Dermis microvascular lymphatic vessel endothelial cell (primary cell): ENCODE measurements around the gene LCN15. TPM values are rescaled to one million over a fixed set of nuclear protein-coding genes. Genes with fewer than 3 reads are reported as not detected.
"Not testable (repeated sequence)": the region's sequence is repeated elsewhere in the genome, so short reads cannot be mapped to it uniquely, and the experiment has no call there.

ENCODE experiments used
- DNase-seq, 2 donors: peaks; one replicate each; pipeline versions ENCODE4 v3.0.0 to v3.0.0-alpha.2; 2010; ENCODE audit warnings: low read depth in 2 of 2
- total RNA-seq: library from RNA; depleted of rRNA; stranded (reverse); fragments of >200 nt; gene quantifications from 2 replicates; pipeline ENCODE4 v1.2.1, GENCODE V29; 2014

Gene LCN15
- total RNA-seq, 1 donor from 2014 or later = 0.13 TPM

DNA sequence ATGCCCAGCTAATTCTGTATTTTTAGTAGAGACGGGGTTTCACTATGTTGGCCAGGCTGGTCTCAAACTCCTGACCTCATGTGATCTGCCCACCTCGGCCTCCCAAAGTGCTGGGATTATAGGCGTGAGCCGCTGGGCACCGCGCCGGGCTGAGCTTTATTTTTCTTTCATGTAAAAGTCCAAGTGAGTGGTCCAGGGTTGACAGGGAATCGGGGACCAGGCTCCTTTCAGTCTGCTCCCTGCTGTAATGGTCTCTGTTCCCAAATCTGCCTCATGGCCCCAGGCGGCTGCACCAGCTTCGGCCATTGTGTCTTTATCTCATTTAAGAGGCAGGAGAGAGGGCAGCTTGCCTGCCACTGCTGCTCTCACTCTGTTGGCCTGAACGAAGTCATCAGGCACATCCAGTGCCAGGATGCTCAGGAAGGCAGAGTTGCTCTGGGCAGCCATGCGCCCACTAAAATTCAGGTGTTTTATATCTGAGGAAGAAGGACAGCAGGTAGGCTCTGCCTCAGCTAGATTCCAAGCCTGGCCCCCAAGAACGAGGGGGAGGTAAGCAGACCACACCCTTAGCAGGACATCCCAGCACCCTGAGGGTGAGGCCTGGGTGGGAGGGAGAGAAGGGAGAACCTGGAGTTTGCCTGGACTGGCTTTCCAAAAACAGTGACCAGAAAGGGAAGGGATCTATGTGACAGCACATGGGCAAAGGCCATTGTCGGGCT, 30.1 kb upstream of the LCN15 start:
- no peak for DNase-seq

DNA sequence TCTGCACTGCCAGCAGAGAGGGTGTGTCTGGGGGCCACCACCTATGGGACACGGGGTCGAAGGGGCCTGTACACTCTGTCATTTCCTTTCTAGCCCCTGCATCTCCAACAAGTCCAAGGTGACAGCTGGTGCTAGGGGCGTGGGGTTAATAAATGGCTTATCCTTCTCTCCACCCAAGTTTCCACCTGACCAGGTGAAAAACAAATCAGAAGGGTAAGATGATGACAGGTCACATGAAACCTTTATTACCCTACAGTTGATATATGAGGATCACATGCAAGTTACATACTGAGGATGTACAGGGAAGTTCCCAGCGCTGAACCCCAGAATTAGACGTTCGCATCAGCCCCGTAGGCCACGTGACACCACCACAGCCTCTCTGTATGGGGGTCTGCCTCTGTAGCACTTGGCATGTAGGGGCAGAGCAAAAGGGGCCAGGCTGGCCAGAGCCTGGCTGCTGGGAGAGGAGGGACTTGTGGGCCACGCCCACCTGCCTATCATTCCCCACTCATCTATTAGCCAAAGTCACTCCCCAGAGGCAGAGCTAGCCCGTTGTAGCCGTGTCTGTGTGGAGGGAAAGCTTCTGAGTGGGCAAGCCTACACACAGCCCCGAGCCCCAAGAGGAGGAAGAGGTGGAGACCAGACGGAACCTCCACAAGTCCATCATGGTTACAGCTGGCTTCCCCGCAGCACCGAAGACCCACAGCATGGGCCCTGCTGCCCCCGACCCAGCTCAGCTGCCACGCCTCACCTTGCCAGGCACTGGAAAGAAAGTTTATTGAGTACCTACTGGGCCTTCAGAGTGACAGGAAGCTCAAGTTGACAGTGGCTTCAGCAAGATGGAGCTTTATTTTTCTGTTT, 29.0 kb upstream of the LCN15 start:
- no peak for DNase-seq

DNA sequence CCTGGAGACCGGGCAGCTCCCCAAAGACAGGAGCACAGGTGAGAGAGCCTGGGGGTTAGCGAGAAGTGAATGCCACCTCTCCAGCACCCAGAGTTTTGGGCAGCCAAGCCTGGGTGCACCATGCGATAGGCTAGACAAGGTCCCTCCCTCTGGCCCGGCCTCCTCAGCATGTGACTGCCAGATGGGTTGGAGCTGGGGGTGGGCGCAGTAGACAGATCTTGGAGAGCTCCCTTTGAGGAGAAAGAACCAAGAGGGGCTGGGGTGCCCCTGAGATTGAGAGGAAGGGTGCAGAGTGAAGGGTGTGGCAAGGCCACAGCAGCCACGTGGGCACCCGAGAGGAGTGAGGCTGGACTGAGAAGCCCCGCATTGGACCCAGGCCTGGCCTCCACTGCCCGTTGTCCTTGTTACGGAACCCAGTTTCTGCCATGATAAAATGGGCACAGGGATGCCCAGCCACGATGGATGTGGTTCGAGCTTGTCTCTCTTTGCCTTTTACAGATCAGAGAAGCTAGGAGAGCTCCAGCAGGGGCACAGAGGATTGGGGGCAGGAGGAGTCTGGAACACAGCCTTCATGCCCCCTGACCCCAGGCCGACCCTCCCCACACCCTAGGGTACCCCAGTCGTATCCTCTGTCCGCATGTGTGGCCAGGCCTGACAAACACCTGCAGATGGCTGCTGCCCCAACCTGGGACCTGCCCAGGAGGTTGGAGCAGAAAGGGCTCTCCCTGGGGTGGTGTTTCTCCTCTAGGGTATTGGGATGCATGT, 28.2 kb upstream of the LCN15 start:
- DNase-seq = no peak

DNA sequence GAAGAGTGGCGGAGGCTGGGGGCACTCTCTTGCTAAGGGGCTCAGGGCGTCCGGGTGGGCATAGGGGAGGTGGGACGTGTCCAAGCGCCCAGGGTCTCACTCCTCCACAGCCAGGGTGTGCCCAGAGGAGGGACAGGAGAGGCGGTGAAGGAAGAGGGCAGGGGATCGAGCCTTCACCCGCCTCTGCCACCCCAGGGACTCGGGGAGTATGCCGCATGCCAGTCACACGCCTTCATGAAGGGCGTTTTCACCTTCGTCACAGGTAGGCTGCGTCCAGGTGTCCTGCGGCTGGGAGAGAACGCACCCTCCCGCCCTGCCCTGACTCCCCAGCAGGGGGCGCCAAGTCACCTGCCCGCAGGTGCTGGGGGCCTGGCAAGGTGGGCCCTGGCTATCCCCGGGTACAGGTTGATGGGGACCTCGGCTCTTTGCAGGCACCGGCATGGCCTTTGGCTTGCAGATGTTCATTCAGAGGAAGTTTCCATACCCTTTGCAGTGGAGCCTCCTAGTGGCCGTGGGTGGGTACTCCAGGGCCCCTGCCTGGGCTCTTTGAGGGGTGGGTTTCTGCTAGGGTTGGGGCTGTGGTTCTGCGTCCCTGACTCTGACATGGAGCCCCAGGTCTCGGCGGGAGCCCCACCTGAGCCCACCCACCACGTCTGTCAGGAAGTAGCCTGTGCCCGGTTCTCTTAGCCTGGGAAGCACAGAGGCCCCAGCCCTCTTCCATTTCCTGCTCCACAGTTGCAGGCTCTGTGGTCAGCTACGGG, 27.4 kb upstream of the LCN15 start:
- peak in 1 of 2 donors; percentile 29 for DNase-seq

DNA sequence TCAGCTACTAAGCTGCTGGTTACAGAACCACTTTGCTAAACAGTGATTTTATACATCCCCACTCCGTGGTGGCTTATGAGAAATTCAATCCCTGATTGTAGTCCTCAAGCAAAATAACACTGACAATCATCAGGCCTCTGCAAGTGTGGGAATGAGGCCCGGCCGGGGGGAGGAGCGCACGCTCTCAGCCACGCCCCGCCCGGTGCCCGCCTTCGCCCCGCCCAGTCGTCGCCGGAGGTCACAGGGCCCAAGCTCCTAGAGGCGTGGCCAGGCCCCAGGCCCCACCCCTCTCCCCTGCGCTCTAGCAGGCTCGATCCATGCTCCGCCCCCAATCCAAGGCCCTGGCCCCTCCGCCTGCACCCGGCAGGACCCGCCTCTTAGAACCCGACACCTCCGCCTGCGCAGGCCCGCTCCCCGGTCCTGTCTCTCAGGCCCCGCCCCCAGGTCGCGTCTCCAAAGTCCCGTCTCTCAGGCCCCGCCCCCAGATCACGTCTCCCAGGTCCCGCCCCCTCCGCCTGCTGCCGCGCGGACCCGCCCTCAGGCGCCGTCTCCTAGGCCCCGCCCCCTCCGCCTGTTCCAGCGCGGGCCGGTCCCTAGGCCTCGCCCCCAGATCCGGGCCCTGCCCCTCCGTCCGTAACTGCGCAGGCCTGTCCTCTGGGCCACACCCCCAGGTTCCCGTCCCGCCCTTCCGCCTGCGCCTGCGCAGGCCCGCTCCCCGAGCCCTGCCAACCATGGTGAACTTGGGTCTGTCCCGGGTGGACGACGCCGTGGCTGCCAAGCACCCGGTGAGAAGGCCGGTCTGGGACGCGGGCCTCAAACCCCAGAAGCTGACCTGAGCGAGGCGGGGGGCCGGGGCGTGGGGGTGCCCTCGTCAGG, 26.6 kb upstream of the LCN15 start, which contains the start of gene TMEM141:
TSS of gene TMEM141 (plus strand) at position 705 of the 876 bp plus-strand sequence. CDS start at position 732, 27 bp downstream.
- DNase-seq = peak; percentile 97 to 99

DNA sequence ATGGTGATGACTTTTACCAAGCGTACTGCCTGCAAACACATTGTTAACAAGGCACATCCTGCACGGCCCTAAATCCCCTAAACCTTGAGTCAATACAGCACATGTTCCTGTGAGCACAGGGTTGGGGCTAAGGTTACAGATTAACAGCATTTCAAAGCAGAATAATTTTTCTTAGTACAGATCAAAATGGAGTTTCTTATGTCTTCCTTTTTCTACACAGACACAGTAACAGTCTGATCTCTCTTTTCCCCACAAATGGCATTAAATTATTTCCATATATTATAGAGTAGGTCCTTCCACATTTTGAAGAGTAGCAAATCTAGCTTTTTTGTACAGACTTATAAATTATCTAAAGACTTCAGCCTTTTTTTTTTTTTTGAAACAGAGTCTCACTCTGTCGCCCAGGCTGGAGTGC, 25.2 kb upstream of the LCN15 start:
- DNase-seq = no peak

DNA sequence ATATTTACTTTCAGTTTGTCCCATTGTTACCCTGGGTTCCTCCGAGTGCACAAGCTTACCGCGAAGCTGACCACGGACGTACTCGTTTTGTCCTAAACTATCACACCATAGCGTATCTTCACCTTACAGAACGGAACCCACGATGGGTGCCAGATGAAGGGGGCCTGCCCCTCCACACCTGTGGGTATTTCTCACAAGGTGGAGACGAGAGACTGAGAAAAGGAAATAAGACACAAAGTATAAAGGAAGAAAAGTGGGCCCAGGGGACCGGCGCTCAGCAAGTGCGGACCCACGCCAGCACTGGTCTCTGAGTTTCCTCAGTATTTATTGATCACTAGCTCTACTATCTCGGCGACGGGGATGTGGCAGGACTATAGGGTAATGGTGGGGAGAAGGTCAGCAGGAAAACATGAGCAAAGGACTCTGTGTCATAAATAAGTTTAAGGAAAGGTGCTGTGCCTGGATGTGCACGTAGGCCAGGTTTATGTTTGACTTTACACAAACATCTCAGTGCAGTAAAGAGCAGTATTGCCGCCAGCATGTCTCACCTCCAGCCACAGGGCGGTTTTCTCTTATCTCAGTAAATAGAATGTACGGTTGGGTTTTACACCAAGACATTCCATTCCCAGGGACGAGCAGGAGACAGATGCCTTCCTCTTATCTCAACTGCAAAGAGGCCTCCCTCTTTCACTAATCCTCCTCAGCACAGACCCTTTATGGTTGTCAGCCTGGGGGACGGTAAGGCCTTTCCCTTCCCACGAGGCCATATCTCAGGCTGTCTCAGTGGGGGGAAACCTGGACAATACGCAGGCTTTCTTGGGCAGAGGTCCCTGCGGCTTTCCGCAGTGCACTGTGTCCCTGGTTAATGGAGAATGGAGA, 24.6 kb upstream of the LCN15 start:
- not testable (repeated sequence) for DNase-seq

DNA sequence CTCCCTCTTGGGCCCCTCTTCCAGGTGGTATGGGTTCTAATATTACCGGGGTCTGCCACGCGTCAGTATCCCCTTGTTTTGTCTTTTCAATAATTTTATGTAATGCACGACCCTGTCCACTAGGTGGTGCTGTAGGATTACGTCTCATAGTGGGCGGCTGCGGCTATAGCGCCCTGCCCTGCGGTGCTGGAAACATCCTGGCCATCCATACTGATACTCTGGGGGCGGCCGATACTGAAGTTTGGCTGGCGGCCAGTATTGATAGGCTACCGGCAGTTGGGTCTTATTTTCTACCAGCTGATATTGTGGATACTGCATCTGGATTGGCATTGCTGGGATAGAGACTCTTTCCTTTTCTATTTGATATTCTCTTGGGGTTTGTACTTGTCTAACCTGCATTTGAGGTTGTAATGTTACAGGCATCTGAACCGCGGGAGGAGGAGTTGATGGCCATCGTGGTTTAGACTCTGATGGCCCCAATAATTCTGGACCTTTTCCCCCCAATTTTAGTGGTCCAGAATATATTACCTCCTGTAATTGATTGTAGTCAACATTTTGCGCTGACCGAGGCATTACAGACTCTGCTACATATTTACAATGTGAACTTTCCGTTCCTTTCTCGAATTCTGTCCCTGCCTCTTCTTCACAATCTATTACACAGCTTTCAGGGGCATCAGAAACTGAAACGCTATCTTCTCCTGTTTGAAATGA, 23.5 kb upstream of the LCN15 start:
- DNase-seq = peak in 1 of 2 donors; percentile 69

DNA sequence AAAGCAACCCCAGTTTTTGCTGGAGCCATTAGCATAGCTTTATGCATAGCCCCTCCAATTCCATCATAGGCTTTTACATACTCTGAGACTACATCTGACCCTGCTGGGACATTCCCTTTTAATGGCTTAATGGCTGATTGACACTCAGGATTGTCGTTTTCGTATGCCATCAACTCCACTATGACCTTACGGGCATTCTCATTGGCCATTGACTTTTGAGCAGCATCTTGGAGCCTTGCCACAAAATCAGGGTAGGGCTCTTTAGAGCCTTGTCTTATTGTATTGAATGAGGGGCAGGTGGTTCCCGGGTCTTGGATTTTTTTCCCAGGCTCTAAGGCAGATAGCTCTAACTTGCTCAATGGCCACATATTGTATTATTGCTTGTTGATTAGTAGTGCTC, 22.7 kb upstream of the LCN15 start:
- DNase-seq = not testable (repeated sequence)

DNA sequence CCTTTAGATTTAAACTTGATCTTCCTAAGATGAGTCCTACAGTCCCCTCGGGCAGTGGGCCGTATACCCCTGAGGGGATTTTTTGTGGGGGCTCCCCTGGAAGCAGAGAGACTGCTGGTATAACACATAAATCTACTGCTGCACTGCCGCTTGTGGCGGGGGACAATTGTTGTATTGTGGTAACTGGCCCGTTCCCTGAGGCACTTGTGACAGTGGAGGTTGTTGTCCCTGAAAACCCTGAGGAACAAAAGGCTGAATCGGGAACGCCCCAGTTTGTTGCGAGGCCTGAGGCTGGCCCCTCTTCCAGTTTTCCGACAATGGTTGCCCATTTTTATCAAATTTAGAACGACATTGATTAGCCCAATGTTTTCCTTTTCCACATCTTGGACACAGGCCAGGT, 22.1 kb upstream of the LCN15 start:
- DNase-seq = no peak

DNA sequence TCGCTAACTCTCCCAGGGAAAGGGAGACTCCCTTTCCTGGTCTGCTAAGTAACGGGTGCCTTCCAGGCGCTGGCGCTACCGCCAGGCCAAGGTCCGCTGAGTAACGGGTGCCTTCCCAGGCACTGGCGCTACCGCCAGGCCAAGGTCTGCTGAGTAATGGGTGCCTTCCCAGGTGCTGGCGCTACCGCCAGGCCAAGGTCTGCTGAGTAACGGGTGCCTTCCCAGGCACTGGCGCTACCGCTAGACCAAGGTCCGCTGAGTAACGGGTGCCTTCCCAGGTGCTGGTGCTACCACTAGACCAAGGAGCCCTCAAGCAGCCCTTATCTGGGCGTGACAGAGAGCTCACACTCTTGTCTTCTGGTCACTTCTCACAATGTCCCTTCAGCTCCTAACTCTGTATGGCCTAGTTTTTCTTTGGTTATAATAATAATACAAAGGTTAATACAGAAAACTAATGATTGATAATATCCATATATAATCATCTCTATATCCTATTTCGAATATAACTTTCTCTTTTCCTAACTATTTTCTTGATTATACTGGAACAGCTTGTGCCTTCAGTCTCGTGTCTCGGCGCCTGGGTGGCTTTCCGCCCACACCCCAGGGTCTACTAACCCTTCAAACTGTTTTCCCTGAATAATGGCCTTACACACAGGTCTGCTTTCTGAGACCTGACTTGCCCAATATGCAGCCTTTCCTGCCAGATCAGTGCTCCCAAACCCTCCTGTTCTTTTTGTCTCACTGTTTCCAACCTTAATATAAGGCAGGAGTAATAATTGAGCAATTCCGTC, 21.4 kb upstream of the LCN15 start:
- not testable (repeated sequence) for DNase-seq

DNA sequence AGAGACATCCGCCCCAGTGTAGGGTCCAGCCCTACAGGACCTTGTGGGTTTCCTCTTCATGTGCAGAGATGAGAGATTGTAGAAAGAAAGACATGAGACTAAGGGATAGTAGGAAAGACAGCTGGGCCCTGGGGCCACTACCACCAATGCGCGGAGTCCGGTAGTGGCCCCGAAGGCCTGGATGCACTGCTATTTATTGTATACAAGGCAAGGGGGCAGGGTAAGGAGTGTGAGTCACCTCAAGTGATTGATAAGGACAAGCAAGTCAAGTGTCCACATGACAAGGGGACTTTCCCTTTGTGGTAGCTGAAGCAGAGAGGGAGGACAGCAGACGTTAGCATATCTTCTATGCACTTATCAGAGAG, 20.7 kb upstream of the LCN15 start:
- DNase-seq = no peak

DNA sequence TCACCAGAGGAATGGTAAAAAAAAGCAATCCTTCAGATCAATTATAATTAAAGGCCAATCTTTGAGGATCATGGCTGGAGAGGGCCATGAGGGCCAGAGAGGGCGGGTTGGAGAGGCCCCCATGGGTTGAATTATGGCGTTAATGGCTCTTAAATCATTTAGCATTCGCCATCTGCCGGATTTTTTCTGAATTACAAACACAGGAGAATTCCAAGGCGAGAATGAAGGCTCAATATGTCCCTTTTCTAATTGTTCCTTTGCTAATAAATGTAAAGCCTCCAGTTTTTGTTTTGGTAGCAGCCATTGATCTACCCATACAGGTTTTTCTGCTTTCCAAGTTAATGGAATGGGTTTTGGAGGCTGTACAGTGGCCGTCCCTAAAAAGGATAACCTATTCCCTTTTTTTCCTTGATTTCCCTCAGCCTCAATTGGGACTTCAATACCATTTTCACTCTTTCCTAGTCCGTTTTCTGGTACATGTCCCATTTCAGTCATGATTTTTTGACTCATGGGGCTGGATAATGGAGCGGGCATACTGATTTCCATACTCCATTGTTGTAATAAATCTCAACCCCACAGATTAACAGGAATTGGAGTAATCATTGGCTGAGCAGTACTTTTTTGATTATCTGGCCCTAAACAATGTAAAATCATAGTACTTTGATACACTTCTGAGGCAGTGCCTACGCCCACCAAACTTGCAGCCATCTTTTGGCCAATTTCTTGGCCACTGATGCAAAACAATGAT, 20.1 kb upstream of the LCN15 start:
- DNase-seq = peak in 1 of 2 donors; percentile 47

DNA sequence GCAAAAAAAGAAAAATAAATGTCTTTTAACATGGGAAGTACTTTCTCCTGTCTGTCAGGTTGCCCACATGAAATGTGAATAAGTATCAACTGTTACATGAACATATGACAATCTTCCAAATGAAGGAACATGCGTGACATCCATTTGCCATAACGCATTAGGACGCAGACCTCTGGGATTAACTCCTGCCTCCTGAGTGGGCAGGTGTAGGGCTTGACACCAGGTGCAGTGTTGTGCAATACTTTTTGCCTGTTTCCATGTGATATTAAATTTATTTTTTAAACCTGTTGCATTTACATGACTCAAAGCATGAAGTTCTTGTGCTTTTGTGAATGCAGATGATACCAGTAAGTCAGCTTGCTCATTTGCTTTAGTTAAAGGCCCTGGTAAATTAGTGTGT, 18.1 kb upstream of the LCN15 start:
- DNase-seq = no peak

DNA sequence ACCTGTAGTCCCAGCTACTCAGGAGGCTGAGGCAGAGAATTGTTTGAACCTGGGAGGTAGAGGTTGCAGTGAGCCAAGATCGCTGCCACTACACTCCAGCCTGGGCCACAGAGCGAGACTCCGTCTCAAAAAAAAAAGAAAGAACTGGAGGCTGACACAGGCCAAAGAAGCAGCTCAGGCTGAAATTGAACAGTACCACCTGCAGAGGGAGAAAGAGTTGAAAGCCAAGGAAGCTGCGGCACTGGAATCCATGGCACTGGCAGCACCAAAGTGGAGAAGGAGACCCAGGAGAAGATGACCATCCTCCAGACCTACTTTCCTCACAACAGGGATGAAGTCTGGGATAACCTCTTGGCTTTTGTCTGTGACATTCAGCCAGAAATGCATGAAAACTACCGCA, 15.5 kb upstream of the LCN15 start:
- DNase-seq = no peak

DNA sequence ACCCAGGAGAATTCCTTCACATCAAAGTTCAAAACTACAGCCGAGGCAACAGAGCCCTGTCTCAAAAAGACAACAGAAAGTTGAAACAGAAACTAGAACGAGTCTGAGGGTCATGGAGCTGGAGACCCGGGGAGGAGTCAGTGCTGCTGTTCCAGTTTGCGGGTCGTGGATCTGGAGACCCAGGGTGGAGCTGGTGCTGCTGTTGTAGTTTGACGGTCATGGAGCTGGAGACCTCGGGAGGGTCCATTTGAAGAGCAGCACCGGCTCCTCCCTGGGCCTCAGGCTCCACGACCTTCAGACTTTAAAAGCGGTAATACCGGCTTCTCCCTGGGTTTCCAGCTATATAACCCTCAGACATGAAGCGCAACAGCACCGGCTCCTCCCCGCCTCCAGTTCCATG, 13.0 kb upstream of the LCN15 start:
- no peak for DNase-seq

DNA sequence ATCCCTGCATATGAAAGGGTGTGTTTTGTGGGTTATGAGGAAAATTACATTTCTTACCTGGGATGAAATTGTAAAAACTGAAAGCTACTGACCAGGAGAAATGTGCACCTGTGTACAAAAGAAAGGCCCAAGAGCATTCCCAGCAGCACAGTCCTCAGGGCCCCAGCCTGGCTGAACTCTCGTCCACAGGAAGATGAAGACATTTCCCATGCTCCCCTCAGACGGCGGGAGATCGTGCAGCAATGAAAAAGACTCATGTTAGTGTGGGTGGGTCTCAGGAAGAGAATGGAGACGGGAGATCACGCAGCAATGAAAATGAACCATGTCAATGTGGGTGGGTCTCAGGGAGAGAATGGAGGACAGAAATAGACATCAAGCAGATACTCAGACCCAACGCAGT, 12.6 kb upstream of the LCN15 start:
- DNase-seq = no peak
